Measurements from ENCODE around the gene ZNF182.
A peak's percentile ranks its signal among the peaks of the same experiment; 100 is the strongest.
"Not testable (repeated sequence)": the region's sequence is repeated elsewhere in the genome, so short reads cannot be mapped to it uniquely, and the experiment has no call there.

Gene ZNF182

GRCh38 chrX:48003758-48004457 is at the start of gene ZNF182:
ZNF182 (minus strand) TSS chrX:48003989; CDS start chrX:48002609, 1,380 bp downstream.
- Histone ChIP-seq H3K27ac (ENCODE audit: low read length) (no peak within 1 kb of the TSS), H3K4me1 (ENCODE audit: control insufficient read depth, insufficient read depth, low read length) (no peaks in the 10 kb centered on the region), H3K36me3 (ENCODE audit: control insufficient read depth, insufficient read depth, low read length) (no peaks in the 10 kb centered on the region), H3K4me3 (ENCODE audit: low read length) (peak within 1 kb of the TSS; percentile 47; the same call in 1 of the 2 replicates), H3K9me3 (ENCODE audit: control insufficient read depth, insufficient read depth, low read length) (no peaks in the 10 kb centered on the region), H3K27me3 (ENCODE audit: control insufficient read depth, insufficient read depth, low read length) (no peaks in the 10 kb centered on the region)
- no CpG with 5 or more reads among the region's 34 CpGs for WGBS (ENCODE audit: insufficient coverage, insufficient read length)
- DNase-seq (ENCODE audit: low read depth, low spot score): peak; percentile 70

GRCh38 chrX:48046846-48047245 is 43.1 kb upstream of the ZNF182 start:
- no peaks in the 10 kb centered on the region for H3K9me3 ChIP-seq (ENCODE audit: control insufficient read depth, insufficient read depth, low read length)
- no peaks in the 10 kb centered on the region for H3K36me3 ChIP-seq (ENCODE audit: control insufficient read depth, insufficient read depth, low read length)
- H3K27me3 ChIP-seq (ENCODE audit: control insufficient read depth, insufficient read depth, low read length): no peaks in the 10 kb centered on the region
- H3K4me1 ChIP-seq (ENCODE audit: control insufficient read depth, insufficient read depth, low read length): no peaks in the 10 kb centered on the region
- WGBS (ENCODE audit: insufficient coverage, insufficient read length): no CpG with 5 or more reads among the region's 5 CpGs
- DNase-seq (ENCODE audit: low read depth, low spot score): no peak
- no peak overlapping the region for H3K4me3 ChIP-seq (ENCODE audit: low read length)
- H3K27ac ChIP-seq (ENCODE audit: low read length): no peak overlapping the region

- H3K4me3 ChIP-seq (ENCODE audit: low read length): no peak overlapping the region
- no peak for DNase-seq (ENCODE audit: low read depth, low spot score)
- H3K27ac ChIP-seq (ENCODE audit: low read length): no peak overlapping the region
- WGBS (ENCODE audit: insufficient coverage, insufficient read length): no CpG with 5 or more reads among the region's 8 CpGs
- no peaks in the 10 kb centered on the region for H3K27me3 ChIP-seq (ENCODE audit: control insufficient read depth, insufficient read depth, low read length)
- H3K36me3 ChIP-seq (ENCODE audit: control insufficient read depth, insufficient read depth, low read length): no peaks in the 10 kb centered on the region
- no peaks in the 10 kb centered on the region for H3K4me1 ChIP-seq (ENCODE audit: control insufficient read depth, insufficient read depth, low read length)
- no peaks in the 10 kb centered on the region for H3K9me3 ChIP-seq (ENCODE audit: control insufficient read depth, insufficient read depth, low read length)
Measured at GRCh38 chrX:48045410-48046311, 41.9 kb upstream of the ZNF182 start.

GRCh38 chrX:48043056-48043455 is 39.3 kb upstream of the ZNF182 start:
- no peaks in the 10 kb centered on the region for H3K27me3 ChIP-seq (ENCODE audit: control insufficient read depth, insufficient read depth, low read length)
- no peak overlapping the region for H3K4me3 ChIP-seq (ENCODE audit: low read length)
- no peaks in the 10 kb centered on the region for H3K9me3 ChIP-seq (ENCODE audit: control insufficient read depth, insufficient read depth, low read length)
- no peaks in the 10 kb centered on the region for H3K4me1 ChIP-seq (ENCODE audit: control insufficient read depth, insufficient read depth, low read length)
- no peak overlapping the region for H3K27ac ChIP-seq (ENCODE audit: low read length)
- DNase-seq (ENCODE audit: low read depth, low spot score): no peak
- no peaks in the 10 kb centered on the region for H3K36me3 ChIP-seq (ENCODE audit: control insufficient read depth, insufficient read depth, low read length)
- no CpG with 5 or more reads among the region's 4 CpGs for WGBS (ENCODE audit: insufficient coverage, insufficient read length)

- Histone ChIP-seq H3K9me3 (ENCODE audit: control insufficient read depth, insufficient read depth, low read length) (no peaks in the 10 kb centered on the region), H3K27ac (ENCODE audit: low read length) (no peak overlapping the region), H3K27me3 (ENCODE audit: control insufficient read depth, insufficient read depth, low read length) (no peaks in the 10 kb centered on the region), H3K4me1 (ENCODE audit: control insufficient read depth, insufficient read depth, low read length) (no peaks in the 10 kb centered on the region), H3K4me3 (ENCODE audit: low read length) (no peak overlapping the region), H3K36me3 (ENCODE audit: control insufficient read depth, insufficient read depth, low read length) (no peaks in the 10 kb centered on the region)
- no peak for DNase-seq (ENCODE audit: low read depth, low spot score)
- no CpG with 5 or more reads among the region's 4 CpGs for WGBS (ENCODE audit: insufficient coverage, insufficient read length)
Measured at GRCh38 chrX:48035891-48036290, 32.1 kb upstream of the ZNF182 start.

- H3K27me3 ChIP-seq (ENCODE audit: control insufficient read depth, insufficient read depth, low read length); H3K36me3 ChIP-seq (ENCODE audit: control insufficient read depth, insufficient read depth, low read length); DNase-seq (ENCODE audit: low read depth, low spot score); H3K4me1 ChIP-seq (ENCODE audit: control insufficient read depth, insufficient read depth, low read length); H3K27ac ChIP-seq (ENCODE audit: low read length); H3K9me3 ChIP-seq (ENCODE audit: control insufficient read depth, insufficient read depth, low read length); H3K4me3 ChIP-seq (ENCODE audit: low read length): not testable (repeated sequence)
- no CpG with 5 or more reads among the region's 10 CpGs for WGBS (ENCODE audit: insufficient coverage, insufficient read length)
Measured at GRCh38 chrX:48030641-48031173, 26.9 kb upstream of the ZNF182 start.

- Histone ChIP-seq H3K4me1 (ENCODE audit: control insufficient read depth, insufficient read depth, low read length) (no peaks in the 10 kb centered on the region), H3K27ac (ENCODE audit: low read length) (no peak overlapping the region), H3K36me3 (ENCODE audit: control insufficient read depth, insufficient read depth, low read length) (no peaks in the 10 kb centered on the region), H3K4me3 (ENCODE audit: low read length) (no peak overlapping the region), H3K9me3 (ENCODE audit: control insufficient read depth, insufficient read depth, low read length) (no peaks in the 10 kb centered on the region), H3K27me3 (ENCODE audit: control insufficient read depth, insufficient read depth, low read length) (no peaks in the 10 kb centered on the region)
- DNase-seq (ENCODE audit: low read depth, low spot score): no peak
- WGBS (ENCODE audit: insufficient coverage, insufficient read length): no CpG with 5 or more reads among the region's 10 CpGs
Measured at GRCh38 chrX:48030237-48030636, 26.4 kb upstream of the ZNF182 start.

GRCh38 chrX:48028091-48028490 is 24.3 kb upstream of the ZNF182 start:
- H3K36me3 ChIP-seq (ENCODE audit: control insufficient read depth, insufficient read depth, low read length): no peaks in the 10 kb centered on the region
- H3K27ac ChIP-seq (ENCODE audit: low read length): no peak overlapping the region
- no peak overlapping the region for H3K4me3 ChIP-seq (ENCODE audit: low read length)
- no peak for DNase-seq (ENCODE audit: low read depth, low spot score)
- H3K27me3 ChIP-seq (ENCODE audit: control insufficient read depth, insufficient read depth, low read length): no peaks in the 10 kb centered on the region
- H3K4me1 ChIP-seq (ENCODE audit: control insufficient read depth, insufficient read depth, low read length): no peaks in the 10 kb centered on the region
- no CpG with 5 or more reads among the region's 8 CpGs for WGBS (ENCODE audit: insufficient coverage, insufficient read length)
- H3K9me3 ChIP-seq (ENCODE audit: control insufficient read depth, insufficient read depth, low read length): no peaks in the 10 kb centered on the region

GRCh38 chrX:48027545-48027944 is 23.8 kb upstream of the ZNF182 start:
- H3K27me3 ChIP-seq (ENCODE audit: control insufficient read depth, insufficient read depth, low read length); H3K9me3 ChIP-seq (ENCODE audit: control insufficient read depth, insufficient read depth, low read length); H3K4me3 ChIP-seq (ENCODE audit: low read length); H3K27ac ChIP-seq (ENCODE audit: low read length); H3K4me1 ChIP-seq (ENCODE audit: control insufficient read depth, insufficient read depth, low read length); DNase-seq (ENCODE audit: low read depth, low spot score); H3K36me3 ChIP-seq (ENCODE audit: control insufficient read depth, insufficient read depth, low read length): not testable (repeated sequence)
- no CpG with 5 or more reads among the region's 4 CpGs for WGBS (ENCODE audit: insufficient coverage, insufficient read length)

- H3K9me3 ChIP-seq (ENCODE audit: control insufficient read depth, insufficient read depth, low read length): no peaks in the 10 kb centered on the region
- no peak overlapping the region for H3K27ac ChIP-seq (ENCODE audit: low read length)
- no peaks in the 10 kb centered on the region for H3K36me3 ChIP-seq (ENCODE audit: control insufficient read depth, insufficient read depth, low read length)
- H3K27me3 ChIP-seq (ENCODE audit: control insufficient read depth, insufficient read depth, low read length): no peaks in the 10 kb centered on the region
- peak; percentile 43 for DNase-seq (ENCODE audit: low read depth, low spot score)
- no CpG with 5 or more reads among the region's 7 CpGs for WGBS (ENCODE audit: insufficient coverage, insufficient read length)
- H3K4me3 ChIP-seq (ENCODE audit: low read length): no peak overlapping the region
- H3K4me1 ChIP-seq (ENCODE audit: control insufficient read depth, insufficient read depth, low read length): no peaks in the 10 kb centered on the region
Measured at GRCh38 chrX:48025561-48025960, 21.8 kb upstream of the ZNF182 start.
